ENCODE results near the gene BOLA1. TPM values are rescaled to one million over a fixed set of nuclear protein-coding genes. Genes with fewer than 3 reads are reported as not detected.
"Not testable (repeated sequence)": the region's sequence is repeated elsewhere in the genome, so short reads cannot be mapped to it uniquely, and the experiment has no call there.

BOLA1 gene
- total RNA-seq, 1 donor from 2014 or later = 6.4 TPM

DNA sequence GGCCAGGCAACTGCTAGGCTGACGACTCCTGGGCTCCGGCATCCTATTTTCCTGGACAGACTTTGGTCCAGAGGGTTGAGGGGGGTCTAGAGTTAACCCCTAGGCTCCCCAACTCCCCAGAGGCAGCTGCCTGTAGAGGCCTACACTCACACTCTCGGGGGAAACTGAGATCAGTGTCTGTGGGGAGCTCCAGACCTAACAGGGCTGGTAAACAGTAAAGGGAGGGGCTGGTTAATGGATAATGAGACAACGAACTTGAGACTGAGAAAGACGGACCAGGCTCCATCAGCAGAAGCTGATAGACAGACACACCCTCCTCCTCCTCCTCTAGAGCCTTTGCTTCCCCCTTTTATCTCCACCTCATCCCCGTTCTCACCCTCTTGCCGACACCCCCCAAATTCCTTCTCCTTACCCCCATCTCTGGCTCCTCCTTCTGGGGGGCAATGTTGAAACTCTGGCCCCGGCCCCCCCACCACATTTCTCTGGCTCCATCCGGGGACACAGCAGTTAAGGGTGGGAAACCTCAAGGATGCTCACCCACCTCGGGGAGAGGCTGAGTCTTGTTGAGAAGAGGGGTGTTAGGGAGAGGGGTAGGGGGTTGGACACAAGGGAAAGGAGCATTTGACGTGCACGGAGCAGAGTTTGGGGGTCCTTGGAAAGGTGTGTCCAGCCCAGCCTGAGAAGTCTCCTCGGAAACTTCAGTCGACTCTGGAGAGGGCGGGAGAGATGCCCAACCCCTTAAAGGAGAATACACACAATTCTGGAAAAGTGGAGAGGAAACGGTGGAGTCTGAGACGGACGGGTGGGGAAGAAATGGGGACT is 37.0 kb downstream of the BOLA1 start, which contains the start of gene MTMR11:
Gene MTMR11 (minus strand): TSS at position 710 of the 822 bp plus-strand sequence. CDS start 232 bp downstream, at position 478.
- no peak for DNase-seq
- Mint-ChIP-seq H3K27ac (ENCODE audit: unreplicated experiment) (no peak within 1 kb of the TSS), H3K4me3 (ENCODE audit: unreplicated experiment) (peak within 1 kb of the TSS; percentile 65), H3K4me1 (ENCODE audit: low read depth, unreplicated experiment) (peaks cover 6% of the 10 kb centered on the region), H3K27me3 (ENCODE audit: unreplicated experiment) (peaks cover 10% of the 10 kb centered on the region), H3K9me3 (ENCODE audit: unreplicated experiment) (peaks cover 1% of the 10 kb centered on the region), H3K36me3 (ENCODE audit: unreplicated experiment) (no peaks in the 10 kb centered on the region)
- TF ChIP-seq, protein P1, sequence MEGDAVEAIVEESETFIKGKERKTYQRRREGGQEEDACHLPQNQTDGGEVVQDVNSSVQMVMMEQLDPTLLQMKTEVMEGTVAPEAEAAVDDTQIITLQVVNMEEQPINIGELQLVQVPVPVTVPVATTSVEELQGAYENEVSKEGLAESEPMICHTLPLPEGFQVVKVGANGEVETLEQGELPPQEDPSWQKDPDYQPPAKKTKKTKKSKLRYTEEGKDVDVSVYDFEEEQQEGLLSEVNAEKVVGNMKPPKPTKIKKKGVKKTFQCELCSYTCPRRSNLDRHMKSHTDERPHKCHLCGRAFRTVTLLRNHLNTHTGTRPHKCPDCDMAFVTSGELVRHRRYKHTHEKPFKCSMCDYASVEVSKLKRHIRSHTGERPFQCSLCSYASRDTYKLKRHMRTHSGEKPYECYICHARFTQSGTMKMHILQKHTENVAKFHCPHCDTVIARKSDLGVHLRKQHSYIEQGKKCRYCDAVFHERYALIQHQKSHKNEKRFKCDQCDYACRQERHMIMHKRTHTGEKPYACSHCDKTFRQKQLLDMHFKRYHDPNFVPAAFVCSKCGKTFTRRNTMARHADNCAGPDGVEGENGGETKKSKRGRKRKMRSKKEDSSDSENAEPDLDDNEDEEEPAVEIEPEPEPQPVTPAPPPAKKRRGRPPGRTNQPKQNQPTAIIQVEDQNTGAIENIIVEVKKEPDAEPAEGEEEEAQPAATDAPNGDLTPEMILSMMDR (IDR thresholded peaks at IDR 0.05; ENCODE audit: partially characterized antibody, unreplicated experiment) = no peak

DNA sequence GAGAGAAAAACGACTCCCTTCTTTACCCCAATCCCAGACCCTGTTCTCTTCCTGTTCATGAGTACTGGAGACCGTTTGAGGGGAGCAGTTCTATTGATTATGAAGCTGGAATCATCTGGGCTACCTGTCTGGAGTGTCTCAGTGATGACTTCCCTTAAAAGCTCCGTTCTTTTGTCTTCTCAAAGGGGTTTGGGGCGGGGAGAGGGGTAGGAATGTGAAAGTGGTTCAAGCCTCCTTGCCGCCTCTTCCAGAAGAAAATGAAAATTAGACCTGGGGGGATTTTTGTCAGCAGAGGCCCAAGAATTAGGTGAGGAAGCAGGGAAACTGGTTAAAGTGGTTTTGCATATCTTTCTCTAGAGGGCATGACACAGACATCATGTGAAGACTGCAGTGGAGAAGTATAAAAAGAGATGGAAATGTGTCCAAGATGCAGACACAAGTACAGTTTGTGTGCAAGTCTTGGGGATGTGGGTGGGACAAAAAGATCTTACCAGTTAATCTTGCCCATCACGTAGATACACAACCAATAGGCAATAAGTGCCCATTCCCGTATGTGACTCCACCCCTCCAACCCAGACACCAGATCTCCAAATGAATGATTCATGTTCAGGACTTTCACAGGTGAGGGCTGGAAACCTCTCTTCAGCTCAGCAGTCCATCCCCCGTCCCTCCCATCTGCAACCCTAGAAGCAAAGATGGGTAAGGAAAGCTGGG is 37.8 kb downstream of the BOLA1 start:
- Mint-ChIP-seq H3K36me3 (ENCODE audit: unreplicated experiment) (no peaks in the 10 kb centered on the region), H3K27ac (ENCODE audit: unreplicated experiment) (no peak overlapping the region), H3K4me1 (ENCODE audit: low read depth, unreplicated experiment) (peaks cover 11% of the 10 kb centered on the region), H3K27me3 (ENCODE audit: unreplicated experiment) (peaks cover 7% of the 10 kb centered on the region), H3K9me3 (ENCODE audit: unreplicated experiment) (no peaks in the 10 kb centered on the region), H3K4me3 (ENCODE audit: unreplicated experiment) (peak overlapping the region; percentile 1)
- TF ChIP-seq, protein P1 (IDR thresholded peaks at IDR 0.05; ENCODE audit: partially characterized antibody, unreplicated experiment) = no peak
- no peak for DNase-seq

DNA sequence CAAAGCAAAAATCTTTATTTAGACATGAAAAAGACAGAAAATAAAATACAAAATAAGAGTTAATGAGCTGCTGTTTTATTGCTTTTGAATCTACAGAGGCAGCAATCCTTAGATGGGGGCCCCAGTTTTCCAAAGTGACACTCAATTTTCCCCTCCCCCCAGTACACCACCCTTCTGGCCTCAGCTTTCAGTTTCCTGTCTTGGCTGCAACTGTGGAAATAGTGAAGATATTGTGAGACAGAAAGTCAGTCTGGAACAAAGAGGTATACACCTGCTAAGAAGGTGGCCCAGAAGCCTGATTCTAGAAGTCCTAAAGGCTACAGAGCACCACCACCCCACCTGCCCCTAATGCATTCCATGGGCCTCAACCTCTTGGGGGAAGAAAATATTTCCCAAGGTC is 38.4 kb downstream of the BOLA1 start:
- no peak for DNase-seq
- H3K9me3 Mint-ChIP-seq (ENCODE audit: unreplicated experiment) = no peaks in the 10 kb centered on the region
- no peak overlapping the region for H3K4me3 Mint-ChIP-seq (ENCODE audit: unreplicated experiment)
- H3K27me3 Mint-ChIP-seq (ENCODE audit: unreplicated experiment) = peaks cover 7% of the 10 kb centered on the region
- no peaks in the 10 kb centered on the region for H3K36me3 Mint-ChIP-seq (ENCODE audit: unreplicated experiment)
- no peak overlapping the region for H3K27ac Mint-ChIP-seq (ENCODE audit: unreplicated experiment)
- TF ChIP-seq, protein P1 (IDR thresholded peaks at IDR 0.05; ENCODE audit: partially characterized antibody, unreplicated experiment) = no peak
- peaks cover 14% of the 10 kb centered on the region for H3K4me1 Mint-ChIP-seq (ENCODE audit: low read depth, unreplicated experiment)

DNA sequence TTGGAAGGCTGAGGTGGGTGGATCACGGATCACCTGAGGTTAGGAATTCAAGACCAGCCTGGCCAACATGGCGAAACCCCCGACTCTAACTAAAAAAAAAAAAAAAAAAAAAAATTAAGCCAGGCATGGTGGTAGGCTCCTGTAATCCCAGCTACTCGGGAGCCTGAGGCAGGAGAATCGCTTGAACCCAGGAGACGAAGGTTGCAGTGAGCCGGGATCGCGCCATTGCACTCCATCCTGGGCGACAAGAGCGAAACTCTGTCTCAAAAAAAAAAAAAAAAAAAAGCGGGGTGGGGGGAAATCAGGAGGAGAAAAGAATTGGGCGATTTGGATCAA is 39.3 kb downstream of the BOLA1 start:
- Mint-ChIP-seq H3K4me1 (ENCODE audit: low read depth, unreplicated experiment) (peaks cover 22% of the 10 kb centered on the region), H3K27ac (ENCODE audit: unreplicated experiment) (peak overlapping the region; percentile 78)
- not testable (repeated sequence) for H3K4me3 Mint-ChIP-seq (ENCODE audit: unreplicated experiment); H3K27me3 Mint-ChIP-seq (ENCODE audit: unreplicated experiment); H3K9me3 Mint-ChIP-seq (ENCODE audit: unreplicated experiment); H3K36me3 Mint-ChIP-seq (ENCODE audit: unreplicated experiment); DNase-seq

DNA sequence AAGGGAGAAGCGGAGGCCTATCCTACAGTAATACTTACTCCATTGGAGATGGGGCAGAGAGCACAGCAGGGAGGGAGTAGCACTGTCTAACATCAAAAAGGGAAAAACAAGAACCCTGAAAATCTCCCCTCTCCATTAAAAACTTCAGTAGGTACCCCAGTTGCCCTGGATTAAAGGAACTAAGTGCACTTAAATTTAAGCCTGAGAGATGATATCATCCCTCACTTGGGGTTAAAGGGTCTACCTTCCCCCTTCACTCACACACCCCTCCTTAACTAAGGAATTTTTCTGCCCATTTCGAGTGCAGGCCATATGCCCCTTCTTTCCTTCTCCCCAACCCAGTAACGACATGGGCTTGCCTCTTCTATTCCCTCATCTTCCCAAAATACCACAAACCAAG is 41.1 kb downstream of the BOLA1 start:
- Mint-ChIP-seq H3K36me3 (ENCODE audit: unreplicated experiment) (peaks cover 6% of the 10 kb centered on the region), H3K4me1 (ENCODE audit: low read depth, unreplicated experiment) (peaks cover 34% of the 10 kb centered on the region), H3K27ac (ENCODE audit: unreplicated experiment) (peak overlapping the region; percentile 53), H3K9me3 (ENCODE audit: unreplicated experiment) (peaks cover 2% of the 10 kb centered on the region), H3K27me3 (ENCODE audit: unreplicated experiment) (peaks cover 8% of the 10 kb centered on the region), H3K4me3 (ENCODE audit: unreplicated experiment) (no peak overlapping the region)
- DNase-seq = no peak
- TF ChIP-seq, protein P1 (IDR thresholded peaks at IDR 0.05; ENCODE audit: partially characterized antibody, unreplicated experiment) = no peak
